LNCaP clone FGC (cell line): ENCODE data around the gene IL11.
A peak's percentile ranks its signal among the peaks of the same experiment; 100 is the strongest.
"Not testable (repeated sequence)": the region's sequence is repeated elsewhere in the genome, so short reads cannot be mapped to it uniquely, and the experiment has no call there.

Experiments
- DNase-seq: peaks from one replicate; pipeline ENCODE4 v3.0.0-alpha.2; 2011; ENCODE audit warnings: low read depth
- H3K4me3 ChIP-seq: 2 replicates; pipeline ENCODE4 v1.5.1; 2011; ENCODE audit warnings: mild to moderate bottlenecking, low read depth, low read length, control low read depth
- CTCF ChIP-seq: IDR thresholded peaks from 2 replicates; pipeline ENCODE4 v1.5.1; 2012; ENCODE audit warnings: mild to moderate bottlenecking; ENCODE audit not compliant: control insufficient read depth, insufficient read depth; ENCODE audit errors: extremely low read depth

The IL11 gene

GRCh38 chr19:55339889-55340783, 30.1 kb downstream of the IL11 start:
- H3K4me3 ChIP-seq: peak overlapping the region; percentile 97
- TF ChIP-seq CTCF: no peak
- no peak for DNase-seq

DNA sequence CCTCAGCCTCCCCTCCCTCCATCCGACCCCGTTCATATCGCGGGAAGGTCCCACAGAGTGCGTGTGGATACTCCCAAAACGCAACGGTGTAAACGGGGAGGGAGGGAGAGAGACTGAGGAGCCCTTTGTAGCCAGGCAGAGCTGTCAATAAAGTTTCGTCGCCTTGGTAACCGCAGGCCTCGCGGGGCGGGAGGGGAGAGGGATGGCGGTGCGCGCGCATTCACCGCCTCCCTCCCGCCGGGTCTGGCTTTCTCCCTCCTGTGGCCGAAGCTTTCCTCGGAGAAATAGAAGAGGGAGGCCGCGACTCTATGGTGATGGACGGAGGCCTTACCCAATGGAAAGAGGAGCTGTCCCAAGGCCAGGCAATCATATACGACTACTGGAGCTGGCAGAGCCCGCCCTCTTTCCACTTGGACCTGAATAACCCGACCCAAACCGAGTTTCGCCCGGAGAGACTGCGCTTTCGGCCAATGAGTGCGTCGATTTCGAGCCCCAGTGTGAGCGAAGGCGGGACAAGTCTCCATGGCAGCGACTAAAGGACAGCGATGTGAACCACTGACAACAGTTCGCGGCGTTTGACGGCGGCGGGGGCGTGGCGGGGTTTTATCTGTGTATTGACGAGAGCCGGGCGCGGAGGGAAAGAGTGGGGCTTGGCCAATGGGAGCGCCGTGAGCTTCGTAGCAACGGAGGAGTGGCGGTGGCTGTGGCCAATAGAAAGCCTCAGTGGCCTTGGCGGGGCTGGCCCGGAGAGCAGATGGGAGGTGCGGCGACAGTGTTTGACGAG, 31.0 kb downstream of the IL11 start, which contains the start of gene KMT5C:
TSS of gene KMT5C (plus strand) at position 772 of the 784 bp plus-strand sequence. CDS start 2,061 bp downstream, outside the sequence.
- H3K4me3 ChIP-seq: peak within 1 kb of the TSS; percentile 97
- DNase-seq: peak; percentile 100
- no peak for TF ChIP-seq CTCF

DNA sequence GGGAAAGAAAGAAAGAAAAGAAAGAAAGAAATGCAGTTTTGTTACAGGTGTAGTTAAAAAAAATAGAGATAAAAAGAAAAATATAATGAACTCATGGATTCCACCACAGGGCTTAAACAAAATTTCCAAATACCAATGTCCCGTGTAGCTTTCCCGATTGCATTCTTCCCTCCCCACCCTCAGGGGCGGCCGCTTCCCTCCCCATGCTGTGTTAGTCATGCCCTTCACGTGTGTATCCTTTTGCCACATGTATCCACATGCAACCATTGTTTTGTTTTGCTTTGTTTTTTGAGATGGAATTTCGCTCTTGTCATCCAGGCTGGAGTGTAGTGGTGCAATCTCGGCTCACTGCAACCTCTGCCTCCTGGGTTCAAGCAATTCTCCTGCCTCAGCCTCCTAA, 34.2 kb downstream of the IL11 start:
- TF ChIP-seq CTCF: no peak
- no peak for DNase-seq
- H3K4me3 ChIP-seq: no peak overlapping the region

DNA sequence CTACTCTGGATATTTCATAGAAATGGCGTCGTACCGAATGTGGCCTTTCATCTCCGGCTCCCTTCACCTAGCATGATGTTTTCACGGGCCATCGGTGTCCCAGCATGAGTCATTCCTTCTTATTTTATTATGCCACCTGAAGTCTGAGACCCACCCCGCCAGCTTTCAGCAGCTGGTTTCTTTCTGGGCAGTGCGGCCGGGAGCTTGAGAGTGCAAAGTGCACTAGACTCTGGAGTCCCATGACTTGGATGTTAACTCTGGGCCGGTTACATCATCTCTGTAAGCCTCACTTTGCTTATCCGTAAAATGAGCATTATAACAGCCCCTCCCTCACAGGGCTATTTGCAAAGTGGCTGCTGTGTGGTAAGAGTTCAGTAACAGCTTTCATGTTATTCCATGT, 36.4 kb downstream of the IL11 start:
- TF ChIP-seq CTCF: no peak
- no peak for DNase-seq
- no peak overlapping the region for H3K4me3 ChIP-seq

DNA sequence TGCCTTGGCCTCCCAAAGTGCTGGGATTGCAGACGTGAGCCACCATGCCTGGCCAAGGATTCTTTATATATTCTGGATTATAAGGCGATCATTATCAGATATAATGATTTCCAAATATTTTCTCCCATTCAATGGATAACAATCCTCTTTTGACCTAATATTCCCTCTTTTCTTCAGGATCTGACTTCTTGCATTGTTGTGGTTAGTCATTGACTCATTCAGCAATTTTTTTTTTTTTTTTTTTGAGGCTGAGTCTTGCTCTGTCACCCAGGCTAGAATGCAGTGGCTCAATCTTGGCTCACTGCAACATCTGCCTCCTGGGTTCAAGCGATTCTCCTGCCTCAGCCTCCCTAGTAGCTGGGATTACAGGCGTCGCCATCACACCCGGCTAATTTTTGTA, 40.5 kb downstream of the IL11 start:
- not testable (repeated sequence) for DNase-seq, H3K4me3 ChIP-seq

DNA sequence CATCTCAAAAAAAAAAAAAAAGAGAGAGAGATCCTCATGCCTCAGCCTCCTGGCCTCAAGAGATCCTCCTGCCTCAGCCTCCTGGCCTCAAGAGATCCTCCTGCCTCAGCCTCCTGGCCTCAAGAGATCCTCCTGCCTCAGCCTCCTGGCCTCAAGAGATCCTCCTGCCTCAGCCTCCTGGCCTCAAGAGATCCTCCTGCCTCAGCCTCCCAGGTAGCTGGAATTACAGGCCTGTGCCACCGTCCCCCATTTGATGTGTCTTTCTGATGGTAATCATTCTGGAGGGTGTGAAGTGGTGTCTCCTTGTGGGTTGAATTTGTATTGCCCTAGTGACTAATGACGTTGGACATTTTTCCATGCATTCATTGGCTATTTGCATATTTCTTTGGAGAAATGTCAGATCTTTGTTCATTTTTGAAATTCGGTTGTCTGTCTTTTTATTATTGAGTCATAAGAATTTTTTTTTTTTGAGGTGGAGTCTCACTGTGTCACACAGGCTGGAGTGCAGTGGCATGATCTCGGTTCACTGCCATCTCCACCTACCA, 41.4 kb downstream of the IL11 start:
- H3K4me3 ChIP-seq, DNase-seq: not testable (repeated sequence)

- TF ChIP-seq CTCF: no peak
- no peak for DNase-seq
- no peak within 1 kb of the TSS for H3K4me3 ChIP-seq
These were observed 45.1 kb downstream of the IL11 start, which contains the start of gene TMEM150B for GRCh38 chr19:55325172-55325571. TSS of gene TMEM150B (minus strand) at chr19:55325341. CDS start at chr19:55321036, 4,305 bp downstream.
